Cardiac muscle cell (in vitro differentiated cells and primary cell): ENCODE results near the gene TMPRSS4. TPM values are rescaled to one million over a fixed set of nuclear protein-coding genes. Genes with fewer than 3 reads are reported as not detected.

Experiments
- DNase-seq, 2 donors: peaks; one replicate each; pipeline versions ENCODE4 v3.0.0 to v3.0.0-alpha.2; 2010 to 2017; ENCODE audit warnings: low read depth in 1 of 2, low spot score in 1 of 2
- H3K27ac ChIP-seq: fragments of 200-600 bp; sonication (generic); 2 replicates; pipeline ENCODE4 v1.5.1; 2016
- H3K27me3 ChIP-seq: fragments of 200-600 bp; sonication (generic); 2 replicates; pipeline ENCODE4 v1.6.0; 2016; ENCODE audit warnings: control low read depth
- H3K36me3 ChIP-seq: fragments of 200-600 bp; sonication (generic); 2 replicates; pipeline ENCODE4 v1.5.1; 2016; ENCODE audit warnings: control low read depth
- H3K4me1 ChIP-seq: fragments of 200-600 bp; sonication (generic); 2 replicates; pipeline ENCODE4 v1.8.1; 2017; ENCODE audit warnings: low read depth, mild to moderate bottlenecking, mixed run types
- H3K4me3 ChIP-seq: fragments of 200-600 bp; sonication (generic); 2 replicates; pipeline ENCODE4 v1.5.1; 2016; ENCODE audit warnings: mild to moderate bottlenecking
- H3K9me3 ChIP-seq: fragments of 200-600 bp; sonication (generic); 2 replicates; pipeline ENCODE4 v1.5.1; 2017; ENCODE audit warnings: low read depth, mild to moderate bottlenecking, control low read depth
- polyA plus RNA-seq: library from polyadenylated mRNA; unstranded; fragments of >200 nt; fragmentation: Nextera tagmentation; extraction: Ambion mirVana; gene quantifications from 2 replicates; pipeline ENCODE4 v1.2.1, GENCODE V29; 2016
- total RNA-seq: library from RNA; depleted of rRNA; stranded (reverse); fragments of >200 nt; gene quantifications from 2 replicates; pipeline ENCODE4 v1.2.3, GENCODE V29; 2016
- TF ChIP-seq, protein P1 (sequence below): IDR thresholded peaks from 2 replicates; pipeline ENCODE4 v1.5.1; 2012; ENCODE audit warnings: low read depth, mild to moderate bottlenecking, low read length

TMPRSS4 gene
- total and polyA plus RNA-seq, 2 experiments from 2014 or later, result not detected

DNA sequence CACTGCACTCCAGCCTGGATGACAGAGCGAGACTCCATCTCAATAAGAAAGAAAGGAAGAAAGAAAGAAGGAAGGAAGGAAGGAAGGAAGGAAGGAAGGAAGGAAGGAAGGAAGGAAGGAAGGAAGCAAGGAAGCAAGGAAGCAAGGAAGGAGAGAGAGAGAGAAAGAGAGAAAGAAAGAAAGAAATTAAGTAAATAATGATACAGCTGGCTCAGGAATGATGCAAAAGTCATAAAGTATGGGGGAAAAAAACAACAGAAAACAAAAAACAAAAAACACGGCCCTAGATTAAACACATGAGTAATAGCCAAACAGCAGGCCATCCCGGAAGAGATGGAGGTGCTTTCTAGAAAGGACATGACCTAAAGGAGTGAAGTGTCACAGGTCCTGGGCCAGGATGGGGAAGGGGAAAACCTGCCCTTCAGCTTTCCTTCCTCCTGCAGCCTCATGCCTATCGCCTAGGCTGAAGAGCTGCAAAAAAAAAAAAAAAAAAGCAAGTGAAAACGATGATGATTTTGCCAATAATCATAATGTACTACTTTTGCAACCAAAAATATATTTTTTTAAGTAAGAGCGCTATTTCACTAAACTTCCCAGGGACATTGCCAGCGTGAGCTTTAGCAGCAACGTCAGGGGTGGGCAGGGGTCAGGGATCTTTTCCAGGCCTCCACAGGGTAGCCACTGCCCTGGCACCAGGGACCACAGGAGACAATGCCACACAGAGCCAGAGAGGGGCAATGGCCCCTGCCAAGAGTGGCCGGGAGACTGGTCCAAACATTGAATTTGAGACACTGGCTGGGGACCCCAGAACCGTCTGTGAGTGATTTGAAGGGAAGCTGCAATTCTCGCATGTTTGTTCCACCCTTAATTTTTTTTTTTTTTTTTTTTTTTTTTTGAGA is 28.2 kb upstream of the TMPRSS4 start:
- Histone ChIP-seq H3K27me3 (peaks cover 8% of the 10 kb centered on the region), H3K36me3 (no peaks in the 10 kb centered on the region), H3K9me3 (no peaks in the 10 kb centered on the region), H3K4me1 (no peaks in the 10 kb centered on the region), H3K4me3 (no peak overlapping the region), H3K27ac (no peak overlapping the region)
- TF ChIP-seq, protein P1, sequence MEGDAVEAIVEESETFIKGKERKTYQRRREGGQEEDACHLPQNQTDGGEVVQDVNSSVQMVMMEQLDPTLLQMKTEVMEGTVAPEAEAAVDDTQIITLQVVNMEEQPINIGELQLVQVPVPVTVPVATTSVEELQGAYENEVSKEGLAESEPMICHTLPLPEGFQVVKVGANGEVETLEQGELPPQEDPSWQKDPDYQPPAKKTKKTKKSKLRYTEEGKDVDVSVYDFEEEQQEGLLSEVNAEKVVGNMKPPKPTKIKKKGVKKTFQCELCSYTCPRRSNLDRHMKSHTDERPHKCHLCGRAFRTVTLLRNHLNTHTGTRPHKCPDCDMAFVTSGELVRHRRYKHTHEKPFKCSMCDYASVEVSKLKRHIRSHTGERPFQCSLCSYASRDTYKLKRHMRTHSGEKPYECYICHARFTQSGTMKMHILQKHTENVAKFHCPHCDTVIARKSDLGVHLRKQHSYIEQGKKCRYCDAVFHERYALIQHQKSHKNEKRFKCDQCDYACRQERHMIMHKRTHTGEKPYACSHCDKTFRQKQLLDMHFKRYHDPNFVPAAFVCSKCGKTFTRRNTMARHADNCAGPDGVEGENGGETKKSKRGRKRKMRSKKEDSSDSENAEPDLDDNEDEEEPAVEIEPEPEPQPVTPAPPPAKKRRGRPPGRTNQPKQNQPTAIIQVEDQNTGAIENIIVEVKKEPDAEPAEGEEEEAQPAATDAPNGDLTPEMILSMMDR, result no peak
- no peak for DNase-seq

GRCh38 chr11:118049771-118050170 is 27.1 kb upstream of the TMPRSS4 start:
- no peak for DNase-seq
- peaks cover 7% of the 10 kb centered on the region for H3K27me3 ChIP-seq
- H3K4me1 ChIP-seq, result no peaks in the 10 kb centered on the region
- no peak overlapping the region for H3K27ac ChIP-seq
- TF ChIP-seq, protein P1, result no peak
- H3K36me3 ChIP-seq, result no peaks in the 10 kb centered on the region
- no peak overlapping the region for H3K4me3 ChIP-seq
- H3K9me3 ChIP-seq, result no peaks in the 10 kb centered on the region

- H3K4me1 ChIP-seq, result no peaks in the 10 kb centered on the region
- H3K4me3 ChIP-seq, result no peak overlapping the region
- H3K36me3 ChIP-seq, result no peaks in the 10 kb centered on the region
- H3K27ac ChIP-seq, result no peak overlapping the region
- TF ChIP-seq, protein P1, result no peak
- peaks cover 4% of the 10 kb centered on the region for H3K27me3 ChIP-seq
- no peak for DNase-seq
- no peaks in the 10 kb centered on the region for H3K9me3 ChIP-seq
Observed at GRCh38 chr11:118050208-118050891, 26.5 kb upstream of the TMPRSS4 start.

- H3K27ac ChIP-seq, result no peak overlapping the region
- H3K36me3 ChIP-seq, result no peaks in the 10 kb centered on the region
- H3K4me3 ChIP-seq, result no peak overlapping the region
- H3K27me3 ChIP-seq, result peaks cover 3% of the 10 kb centered on the region
- no peaks in the 10 kb centered on the region for H3K9me3 ChIP-seq
- H3K4me1 ChIP-seq, result no peaks in the 10 kb centered on the region
- TF ChIP-seq, protein P1, result no peak
- DNase-seq, result no peak
Observed at GRCh38 chr11:118051136-118051610, 25.7 kb upstream of the TMPRSS4 start.

- Histone ChIP-seq H3K9me3 (no peaks in the 10 kb centered on the region), H3K4me3 (no peak overlapping the region), H3K27ac (no peak overlapping the region), H3K36me3 (no peaks in the 10 kb centered on the region), H3K27me3 (no peaks in the 10 kb centered on the region), H3K4me1 (no peaks in the 10 kb centered on the region)
- no peak for DNase-seq
- TF ChIP-seq, protein P1, result no peak
Observed at GRCh38 chr11:118051611-118052461, 25.0 kb upstream of the TMPRSS4 start.
